Progenitor cell of endocrine pancreas (in vitro differentiated cells): Measurements from ENCODE around the gene SIRPD. TPM values are rescaled to one million over a fixed set of nuclear protein-coding genes. Genes with fewer than 3 reads are reported as not detected.

Source experiments
- DNase-seq: peaks from one replicate; pipeline ENCODE4 v3.0.0; 2021; ENCODE audit warnings: low spot score; ENCODE audit not compliant: unreplicated experiment
- H3K27ac Mint-ChIP-seq: 2 replicates; pipeline ENCODE4 v1.8.0; 2021; ENCODE audit warnings: mild to moderate bottlenecking, moderate library complexity, mixed read lengths
- H3K27me3 Mint-ChIP-seq: 2 replicates; pipeline ENCODE4 v1.8.0; 2021; ENCODE audit warnings: mixed read lengths
- H3K36me3 Mint-ChIP-seq: 2 replicates; pipeline ENCODE4 v1.8.0; 2022; ENCODE audit warnings: mixed read lengths; ENCODE audit not compliant: insufficient read depth
- H3K4me1 Mint-ChIP-seq: 2 replicates; pipeline ENCODE4 v1.8.0; 2021; ENCODE audit warnings: low read depth, mixed read lengths
- H3K4me3 Mint-ChIP-seq: 2 replicates; pipeline ENCODE4 v1.8.0; 2021; ENCODE audit warnings: low read depth, mild to moderate bottlenecking, moderate library complexity, mixed read lengths
- H3K9me3 Mint-ChIP-seq: 2 replicates; pipeline ENCODE4 v1.8.0; 2021; ENCODE audit warnings: low read depth, mixed read lengths
- CTCF ChIP-seq: fragments of 200-600 bp; sonication (generic); IDR thresholded peaks from one replicate; pipeline ENCODE4 v1.5.0; 2021; ENCODE audit warnings: antibody characterized with exemption, mild to moderate bottlenecking; ENCODE audit not compliant: unreplicated experiment
- total RNA-seq: library from RNA; stranded (reverse); gene quantifications from 2 replicates; pipeline ENCODE4 v1.2.1, GENCODE V29; 2021

The SIRPD gene
- total RNA-seq, 1 donor from 2014 or later: not detected

- Mint-ChIP-seq H3K4me3 (no peak overlapping the region), H3K36me3 (peaks cover 2% of the 10 kb centered on the region), H3K9me3 (peaks cover 22% of the 10 kb centered on the region), H3K4me1 (peaks cover 4% of the 10 kb centered on the region), H3K27ac (no peak overlapping the region), H3K27me3 (peaks cover 16% of the 10 kb centered on the region)
- TF ChIP-seq CTCF: no peak
- no peak for DNase-seq
Observed at GRCh38 chr20:1496930-1497329, 60.6 kb downstream of the SIRPD start.

GRCh38 chr20:1494436-1494835 lies 63.1 kb downstream of the SIRPD start:
- Mint-ChIP-seq H3K4me1 (no peaks in the 10 kb centered on the region), H3K36me3 (peaks cover 2% of the 10 kb centered on the region), H3K4me3 (no peak overlapping the region), H3K27ac (no peak overlapping the region), H3K9me3 (peaks cover 22% of the 10 kb centered on the region), H3K27me3 (peaks cover 19% of the 10 kb centered on the region)
- DNase-seq: no peak
- TF ChIP-seq CTCF: no peak

- TF ChIP-seq CTCF: no peak
- no peak for DNase-seq
- H3K27ac Mint-ChIP-seq: no peak overlapping the region
- H3K36me3 Mint-ChIP-seq: peaks cover 2% of the 10 kb centered on the region
- no peaks in the 10 kb centered on the region for H3K4me1 Mint-ChIP-seq
- peaks cover 18% of the 10 kb centered on the region for H3K9me3 Mint-ChIP-seq
- H3K27me3 Mint-ChIP-seq: peaks cover 24% of the 10 kb centered on the region
- H3K4me3 Mint-ChIP-seq: no peak overlapping the region
Observed at GRCh38 chr20:1493536-1493935, 64.0 kb downstream of the SIRPD start.

- H3K4me1 Mint-ChIP-seq: no peaks in the 10 kb centered on the region
- H3K9me3 Mint-ChIP-seq: peaks cover 9% of the 10 kb centered on the region
- H3K27ac Mint-ChIP-seq: no peak overlapping the region
- no peak for DNase-seq
- H3K27me3 Mint-ChIP-seq: peaks cover 30% of the 10 kb centered on the region
- no peak for TF ChIP-seq CTCF
- no peak overlapping the region for H3K4me3 Mint-ChIP-seq
- no peaks in the 10 kb centered on the region for H3K36me3 Mint-ChIP-seq
Observed at GRCh38 chr20:1491860-1492642, 65.5 kb downstream of the SIRPD start.

- peaks cover 2% of the 10 kb centered on the region for H3K9me3 Mint-ChIP-seq
- H3K27ac Mint-ChIP-seq: no peak within 1 kb of the TSS
- H3K4me3 Mint-ChIP-seq: no peak within 1 kb of the TSS
- no peaks in the 10 kb centered on the region for H3K36me3 Mint-ChIP-seq
- H3K4me1 Mint-ChIP-seq: peaks cover 4% of the 10 kb centered on the region
- DNase-seq: no peak
- H3K27me3 Mint-ChIP-seq: peaks cover 30% of the 10 kb centered on the region
- no peak for TF ChIP-seq CTCF
Observed at GRCh38 chr20:1491281-1491840, 66.1 kb downstream of the SIRPD start, which contains the start of gene SIRPB2. Gene SIRPB2 (minus strand): TSS chr20:1491420. CDS start chr20:1491359, 61 bp downstream.
